ENCODE results near the gene SORL1. TPM values are rescaled to one million over a fixed set of nuclear protein-coding genes. Genes with fewer than 3 reads are reported as not detected.
A peak's percentile ranks its signal among the peaks of the same experiment; 100 is the strongest.

SORL1 gene
- total and polyA plus RNA-seq, 2 of the 13 experiments (the other 11 are each of a cell fraction or from before 2014, with no cell fraction given) = 21.3 to 148 TPM

- ATAC-seq (no peak), FAIRE-seq (no peak), DNase-seq (ENCODE audit: low spot score) (no peak)
- Histone ChIP-seq H3K27ac (ENCODE audit: extremely low read length, insufficient read depth, low read length) (no peak overlapping the region), H3K4me1 (ENCODE audit: insufficient read depth, low read length) (no peaks in the 10 kb centered on the region), H3K9ac (ENCODE audit: insufficient read depth, low read depth, low read length) (no peak overlapping the region), H3K9me3 (ENCODE audit: low read length) (no peaks in the 10 kb centered on the region), H4K20me1 (ENCODE audit: insufficient read depth, low read length) (no peaks in the 10 kb centered on the region), H3K79me2 (ENCODE audit: insufficient read depth, low read length) (no peaks in the 10 kb centered on the region), H3K4me3 (replicated peaks in 1 of 3; ENCODE audit: insufficient read depth in 1 of 3, low read depth in 2 of 3, low read length in 3 of 3) (no peak overlapping the region), H2AFZ (ENCODE audit: low read length) (no peak overlapping the region), H3K4me2 (ENCODE audit: low read depth, low read length) (no peak overlapping the region), H3K36me3 (replicated peaks in 1 of 2; ENCODE audit: control insufficient read depth in 1 of 2, insufficient read depth in 2 of 2, low read length in 2 of 2) (no peaks in the 10 kb centered on the region), H3K27me3 (ENCODE audit: control insufficient read depth in 1 of 2, insufficient read depth in 2 of 2, low read length in 2 of 2) (peaks cover 3 to 19% of the 10 kb centered on the region in 2 experiments; a peak in 2 of 5 replicates)
- TF ChIP-seq ATF6 (CRISPR knock-in tag; conservative IDR thresholded peaks at IDR 0.05) (no peak), MAFK (conservative IDR thresholded peaks at IDR 0.05 in 1 of 2, IDR thresholded peaks at IDR 0.05 in 1 of 2; ENCODE audit: low read length in 2 of 2) (0 out of 4 replicates have a peak, but pooled peaks of 1 of the 2 experiments have one; percentile 5)
- CTCF ChIA-PET (ENCODE audit: low intra/inter-chr PET ratio, low total read pairs) = no interaction called here
- intact Hi-C loops (cut with micrococcal nuclease; ENCODE audit: unreplicated experiment) = no loop called here
- POLR2A ChIA-PET = no interaction called here
- BruUV-seq (replicated peaks) = no TSS peak
- 13% methylated on average over 4 of the region's 4 CpGs for WGBS (ENCODE audit: low lambda C conversion rate)
- in situ Hi-C loops (cut with HindIII; ENCODE audit: extremely low pct_ligation_motif_present, low pct_unique_long_range_greater_than_20kb) = no loop called here
Measured at GRCh38 chr11:121669422-121669821, 217.3 kb downstream of the SORL1 start.

GRCh38 chr11:121670266-121670665, 218.2 kb downstream of the SORL1 start:
- TF ChIP-seq MAFK (conservative IDR thresholded peaks at IDR 0.05 in 1 of 2, IDR thresholded peaks at IDR 0.05 in 1 of 2; ENCODE audit: low read length in 2 of 2) (0 out of 4 replicates have a peak, but pooled peaks of 1 of the 2 experiments have one; percentile 18), FUBP1 (CRISPR knock-in tag; IDR thresholded peaks at IDR 0.05; ENCODE audit: borderline replicate concordance) (no peak), NR2F1 (CRISPR knock-in tag; IDR thresholded peaks at IDR 0.05) (no peak), ATF6 (CRISPR knock-in tag; conservative IDR thresholded peaks at IDR 0.05) (no peak)
- Histone ChIP-seq H3K79me2 (ENCODE audit: insufficient read depth, low read length) (no peaks in the 10 kb centered on the region), H3K9ac (ENCODE audit: insufficient read depth, low read depth, low read length) (no peak overlapping the region), H3K9me3 (ENCODE audit: low read length) (no peaks in the 10 kb centered on the region), H4K20me1 (ENCODE audit: insufficient read depth, low read length) (no peaks in the 10 kb centered on the region), H3K36me3 (replicated peaks in 1 of 2; ENCODE audit: control insufficient read depth in 1 of 2, insufficient read depth in 2 of 2, low read length in 2 of 2) (no peaks in the 10 kb centered on the region), H3K4me1 (ENCODE audit: insufficient read depth, low read length) (no peaks in the 10 kb centered on the region), H3K27ac (ENCODE audit: extremely low read length, insufficient read depth, low read length) (no peak overlapping the region), H3K27me3 (ENCODE audit: control insufficient read depth in 1 of 2, insufficient read depth in 2 of 2, low read length in 2 of 2) (peaks cover 3 to 16% of the 10 kb centered on the region in 2 experiments; a peak in 2 of 5 replicates), H2AFZ (ENCODE audit: low read length) (no peak overlapping the region), H3K4me3 (replicated peaks in 1 of 3; ENCODE audit: insufficient read depth in 1 of 3, low read depth in 2 of 3, low read length in 3 of 3) (no peak overlapping the region), H3K4me2 (ENCODE audit: low read depth, low read length) (no peak overlapping the region)
- no TSS peak for BruUV-seq (replicated peaks)
- intact Hi-C loops (cut with micrococcal nuclease; ENCODE audit: unreplicated experiment) (no loop called here), in situ Hi-C loops (cut with HindIII; ENCODE audit: extremely low pct_ligation_motif_present, low pct_unique_long_range_greater_than_20kb) (no loop called here)
- no peak for FAIRE-seq
- no peak for DNase-seq (ENCODE audit: low spot score)
- POLR2A ChIA-PET = no interaction called here
- ATAC-seq = no peak
- CTCF ChIA-PET (ENCODE audit: low intra/inter-chr PET ratio, low total read pairs) = no interaction called here
- WGBS (ENCODE audit: low lambda C conversion rate) = 1% methylated on average over 3 of the region's 3 CpGs

Measured in HepG2 (cell line).